CD1c-positive myeloid dendritic cell (primary cell): ENCODE results near the gene CLDN24.
"Not testable (repeated sequence)": the region's sequence is repeated elsewhere in the genome, so short reads cannot be mapped to it uniquely, and the experiment has no call there.

ENCODE experiments used
- DNase-seq: peaks from one replicate; pipeline ENCODE4 v3.0.0-alpha.2; 2016; ENCODE audit errors: extremely low spot score

CLDN24 gene

DNA sequence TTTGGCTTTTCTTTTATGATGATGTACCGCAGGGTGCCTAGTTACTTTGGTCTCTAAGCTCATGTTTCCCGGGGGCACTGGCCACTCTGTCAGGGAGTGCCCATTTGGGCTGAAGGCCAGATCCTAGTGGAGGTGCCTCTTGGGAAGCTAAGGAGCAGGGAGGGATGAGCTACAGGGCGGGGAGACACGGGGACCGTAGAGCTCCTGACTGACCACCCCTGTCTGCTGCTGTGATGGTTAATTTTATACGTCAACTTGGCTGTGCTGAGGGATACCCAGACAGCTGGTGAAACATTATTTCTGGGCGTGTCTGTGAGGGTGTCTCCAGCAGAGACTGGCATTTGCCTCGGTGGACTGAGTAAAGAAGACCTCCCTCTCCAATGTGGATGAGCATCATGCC lies 24.9 kb upstream of the CLDN24 start:
- DNase-seq: no peak

DNA sequence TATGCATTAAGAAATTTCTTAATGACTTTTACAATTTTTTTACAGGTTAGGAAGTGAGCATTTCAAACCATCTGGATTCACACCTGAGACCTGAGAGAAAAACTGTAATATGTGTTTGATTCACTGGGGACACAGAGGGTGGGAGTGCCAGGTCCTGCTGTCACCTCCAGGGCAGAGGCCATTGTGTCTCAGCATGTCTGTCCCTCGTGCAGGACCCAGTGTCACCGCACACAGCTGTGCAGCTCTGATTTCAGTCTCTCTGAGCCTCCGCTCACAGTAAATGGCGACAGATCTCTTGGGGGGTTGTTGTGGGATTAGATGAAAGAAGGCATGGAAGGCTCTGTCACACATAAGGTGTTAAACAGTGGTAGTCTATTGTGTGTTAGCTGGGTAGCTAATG lies 23.0 kb upstream of the CLDN24 start:
- no peak for DNase-seq

DNA sequence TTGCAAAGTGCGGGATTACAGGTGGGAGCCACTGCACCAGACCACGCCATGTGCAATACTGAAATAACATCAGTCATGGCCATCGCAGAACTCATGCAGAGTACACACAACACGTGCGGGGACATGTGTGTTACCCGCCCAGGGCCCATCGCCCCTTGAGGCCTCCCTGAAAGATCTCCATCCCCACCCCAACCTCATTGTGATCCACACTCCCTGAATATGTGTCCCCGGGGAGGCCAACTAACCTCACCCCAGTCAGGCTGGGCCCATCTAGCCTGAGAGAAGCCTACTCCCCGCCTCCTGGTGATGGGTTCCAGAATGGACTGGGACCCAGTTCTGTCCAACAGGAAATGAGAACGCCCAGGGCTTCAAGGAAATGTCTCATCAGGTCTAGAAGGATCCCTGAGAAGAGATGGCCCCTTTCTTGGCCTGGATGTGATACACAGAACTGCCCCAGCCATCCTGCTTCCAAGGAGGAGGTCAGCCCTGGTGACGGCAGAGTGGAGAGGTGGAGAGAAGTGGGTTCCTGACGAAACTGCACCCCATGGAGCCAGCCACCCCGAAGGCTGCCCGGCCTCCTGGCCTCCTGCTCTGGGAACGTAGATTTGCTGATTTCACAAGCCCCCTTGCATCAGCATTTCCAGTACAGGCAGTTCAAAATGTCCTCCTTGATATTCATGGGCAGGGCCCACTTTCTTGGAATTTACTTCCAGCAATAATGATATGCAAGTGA lies 22.5 kb upstream of the CLDN24 start:
- no peak for DNase-seq

DNA sequence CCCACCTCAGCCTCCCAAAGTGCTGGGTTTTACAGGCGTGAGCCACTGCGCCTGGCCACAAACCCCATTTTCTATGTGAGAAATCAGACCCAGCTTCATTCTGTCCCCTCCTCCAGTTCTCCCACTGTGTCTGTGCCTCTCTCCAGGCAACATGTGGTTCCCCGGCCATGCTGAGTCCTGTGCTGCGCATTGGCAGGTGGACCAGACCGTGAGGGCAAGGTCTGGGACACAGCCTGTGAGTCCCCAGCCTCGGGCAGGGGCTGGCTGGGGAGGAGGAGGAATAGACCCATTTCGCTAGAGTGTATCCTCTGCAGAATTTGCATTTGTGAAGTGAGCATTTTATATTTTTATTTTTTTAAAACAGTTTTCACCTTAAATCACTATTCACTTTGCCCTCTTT lies 21.5 kb upstream of the CLDN24 start:
- DNase-seq: no peak

DNA sequence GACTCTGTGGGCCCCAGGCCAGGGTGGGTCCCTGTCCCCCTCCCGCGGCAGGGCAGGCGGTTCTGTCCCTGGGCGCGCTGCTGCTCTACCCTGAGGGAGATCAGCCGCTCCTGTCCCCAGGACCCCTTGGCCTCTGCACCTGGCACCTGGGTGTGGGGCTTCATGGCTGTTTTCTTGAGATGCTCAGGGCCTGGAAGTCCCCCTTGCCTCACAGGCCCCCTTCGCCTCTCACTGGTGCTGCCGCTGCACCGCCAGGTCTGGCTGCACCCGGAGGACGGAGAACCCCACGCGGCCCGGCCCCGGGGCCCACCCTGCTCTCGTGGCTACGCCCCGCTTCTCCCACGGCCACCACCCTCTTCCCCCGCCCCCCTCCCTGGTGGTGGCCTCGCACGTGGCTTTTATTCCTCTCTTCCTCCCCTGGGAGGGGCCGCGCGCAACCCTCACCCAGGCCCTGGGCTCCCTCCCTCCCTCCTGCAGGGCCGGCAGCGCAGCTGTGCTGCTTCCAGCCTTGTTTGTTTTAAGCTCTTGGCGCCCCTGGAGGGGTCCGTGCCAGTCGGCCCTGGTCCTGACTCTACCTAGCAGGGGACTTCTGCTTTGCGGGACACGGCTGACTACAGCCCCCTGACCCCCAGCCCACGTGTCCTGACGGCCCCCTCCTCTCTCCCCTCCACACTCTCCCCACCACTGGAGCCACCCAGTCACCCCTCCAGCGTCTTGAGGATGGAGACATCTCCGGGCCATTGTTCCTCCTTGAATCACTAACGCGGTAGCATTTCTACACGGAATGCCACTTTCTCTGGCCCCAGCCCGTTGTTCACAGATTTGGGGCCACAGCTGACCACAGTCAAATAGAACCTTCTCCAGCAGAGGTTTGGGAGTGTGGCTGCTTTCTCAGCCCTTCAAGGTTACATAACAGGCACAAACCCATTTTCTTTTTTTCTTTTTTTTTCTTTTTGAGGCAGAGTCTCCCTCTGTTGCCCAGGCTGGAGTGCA lies 20.6 kb upstream of the CLDN24 start:
- no peak for DNase-seq

DNA sequence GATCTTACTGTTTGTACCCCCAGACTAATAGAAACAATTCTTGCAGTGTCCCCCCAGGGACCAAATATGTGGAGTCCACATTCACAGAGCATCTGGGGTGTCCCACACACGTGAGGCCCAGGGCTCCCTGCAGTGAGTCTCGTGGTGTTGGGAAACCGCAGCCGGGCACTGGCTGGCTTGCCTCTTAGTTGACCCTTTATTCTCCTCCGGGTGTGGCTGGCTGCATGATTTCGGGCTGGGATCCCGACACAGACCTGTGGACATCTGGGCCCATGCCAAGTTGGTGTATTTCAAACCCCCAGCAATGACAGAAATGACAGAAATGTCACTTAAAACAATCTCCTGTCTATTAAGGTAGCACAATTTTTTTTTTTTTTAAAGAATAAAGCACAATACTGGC lies 15.6 kb upstream of the CLDN24 start:
- DNase-seq: no peak

DNA sequence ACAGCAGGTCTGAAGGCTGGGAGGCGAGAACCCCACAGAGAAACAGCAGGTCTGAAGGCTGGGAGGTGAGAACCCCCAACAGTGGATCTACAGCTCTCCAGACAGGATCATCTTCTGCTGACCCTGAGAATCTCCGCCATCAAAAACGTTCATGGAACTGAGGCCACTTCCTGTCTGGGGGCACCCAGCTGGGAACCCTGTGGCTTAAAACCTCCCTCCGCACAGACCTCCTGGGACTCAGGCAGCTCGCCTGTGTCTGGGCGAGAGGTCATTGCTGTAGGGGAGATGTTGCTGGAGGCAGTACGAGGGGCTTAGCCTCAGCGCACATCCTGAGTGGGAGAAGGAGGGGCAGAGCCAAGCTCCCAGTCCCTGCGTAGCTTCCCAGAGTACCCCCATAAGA lies 15.1 kb upstream of the CLDN24 start:
- no peak for DNase-seq

DNA sequence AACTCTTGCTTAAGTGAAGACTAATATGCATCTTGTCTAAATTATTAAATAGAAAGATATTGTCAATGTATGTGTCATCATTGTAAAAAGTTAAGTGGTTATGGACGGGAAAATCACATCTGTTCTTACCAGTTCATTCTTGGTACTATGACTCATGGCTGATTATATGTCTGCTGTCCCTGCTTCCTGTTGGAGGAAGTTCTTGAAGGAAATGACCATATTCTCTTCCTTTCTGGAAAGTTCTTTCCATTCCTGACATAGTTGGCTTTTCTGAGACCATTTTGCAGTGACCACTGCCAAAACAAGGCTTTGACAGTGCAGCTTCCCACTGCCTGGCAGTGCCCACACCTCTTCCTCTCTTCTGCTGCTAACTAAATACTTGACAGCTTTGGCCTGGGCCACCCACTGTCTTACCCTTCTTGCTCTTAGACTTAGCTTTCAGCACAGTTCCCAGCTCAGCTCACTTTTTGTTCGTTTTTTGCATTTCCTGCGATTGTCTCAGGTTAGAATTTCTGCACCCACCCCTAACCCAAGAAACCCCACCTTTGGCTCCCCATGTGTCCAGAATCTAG lies 13.2 kb upstream of the CLDN24 start:
- peak; percentile 7 for DNase-seq

DNA sequence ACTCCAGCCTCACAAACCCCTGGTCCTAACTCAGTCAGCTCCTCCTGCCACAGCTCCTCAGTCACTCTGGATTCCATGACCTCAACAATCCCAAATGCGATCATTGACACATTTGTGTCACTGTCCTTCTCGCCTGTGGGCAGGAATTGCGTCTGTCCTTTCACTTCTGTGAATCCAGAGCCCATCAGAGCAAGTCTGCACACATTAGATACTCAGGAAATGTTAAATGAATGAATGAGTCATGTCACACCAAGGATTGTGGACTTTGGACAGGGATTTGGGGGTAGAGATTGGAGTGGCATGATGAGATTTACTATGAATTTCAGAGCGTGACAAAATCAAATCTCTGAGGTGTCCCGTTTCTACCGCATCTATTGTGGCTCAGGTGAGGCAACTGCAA lies 11.8 kb upstream of the CLDN24 start:
- no peak for DNase-seq

DNA sequence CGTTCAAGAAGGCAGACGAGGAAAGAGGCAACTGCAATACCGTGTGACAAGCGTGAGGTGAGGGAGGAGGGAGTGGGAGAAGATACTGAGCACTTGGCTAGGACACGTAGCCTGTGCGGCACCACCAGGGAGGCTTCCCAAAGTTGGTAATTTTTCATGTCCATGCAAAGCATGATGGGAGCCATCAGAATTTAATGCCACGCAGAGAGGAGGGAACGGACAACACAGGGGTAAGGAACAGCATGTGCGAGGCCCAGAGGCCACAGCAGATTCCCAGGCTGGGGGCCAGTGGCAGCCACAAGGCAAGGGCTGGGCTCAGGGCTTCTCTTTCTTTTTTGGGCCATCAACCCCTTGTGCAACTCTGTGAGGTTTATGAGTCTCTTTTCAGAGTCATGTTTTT lies 11.0 kb upstream of the CLDN24 start:
- DNase-seq: no peak

DNA sequence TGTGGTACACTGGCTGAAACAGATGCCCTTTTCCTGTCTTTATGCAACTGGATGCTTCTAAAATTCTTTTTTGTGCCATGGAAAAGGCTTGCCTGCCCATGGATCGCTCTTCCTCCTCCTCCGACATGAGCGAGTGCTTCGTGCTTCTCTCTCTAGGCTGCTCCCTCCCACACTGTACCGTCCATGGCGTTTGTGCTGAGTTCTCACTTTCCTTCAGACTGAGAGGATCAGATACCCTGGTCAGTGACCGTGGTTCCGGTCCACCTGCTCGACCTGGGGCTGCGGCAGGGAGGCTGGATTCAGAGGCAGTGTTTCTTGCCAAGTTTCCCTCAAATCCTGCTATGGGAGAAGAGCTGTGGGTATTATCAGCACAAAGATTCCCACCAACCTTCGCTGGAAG lies 10.2 kb upstream of the CLDN24 start:
- DNase-seq: no peak

DNA sequence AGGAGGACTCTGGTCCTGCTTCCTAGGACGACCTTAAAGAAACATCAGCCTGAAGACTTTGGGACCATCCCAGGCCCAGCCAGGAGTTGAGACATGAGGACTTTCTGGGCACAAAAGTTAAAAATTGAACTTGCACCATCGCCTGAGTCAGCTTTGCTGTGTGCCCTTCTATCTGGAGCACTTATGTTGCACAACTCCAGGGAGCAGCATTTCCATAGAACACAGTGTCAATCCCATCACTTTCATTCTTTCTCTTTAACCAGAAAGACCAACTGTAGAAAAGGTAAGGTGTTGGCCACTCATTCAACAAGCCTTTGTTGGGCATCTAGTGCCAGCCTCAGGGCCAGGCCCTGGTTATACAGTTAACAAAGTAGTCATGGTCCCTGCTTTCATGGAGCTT lies 8.6 kb upstream of the CLDN24 start:
- DNase-seq: no peak

DNA sequence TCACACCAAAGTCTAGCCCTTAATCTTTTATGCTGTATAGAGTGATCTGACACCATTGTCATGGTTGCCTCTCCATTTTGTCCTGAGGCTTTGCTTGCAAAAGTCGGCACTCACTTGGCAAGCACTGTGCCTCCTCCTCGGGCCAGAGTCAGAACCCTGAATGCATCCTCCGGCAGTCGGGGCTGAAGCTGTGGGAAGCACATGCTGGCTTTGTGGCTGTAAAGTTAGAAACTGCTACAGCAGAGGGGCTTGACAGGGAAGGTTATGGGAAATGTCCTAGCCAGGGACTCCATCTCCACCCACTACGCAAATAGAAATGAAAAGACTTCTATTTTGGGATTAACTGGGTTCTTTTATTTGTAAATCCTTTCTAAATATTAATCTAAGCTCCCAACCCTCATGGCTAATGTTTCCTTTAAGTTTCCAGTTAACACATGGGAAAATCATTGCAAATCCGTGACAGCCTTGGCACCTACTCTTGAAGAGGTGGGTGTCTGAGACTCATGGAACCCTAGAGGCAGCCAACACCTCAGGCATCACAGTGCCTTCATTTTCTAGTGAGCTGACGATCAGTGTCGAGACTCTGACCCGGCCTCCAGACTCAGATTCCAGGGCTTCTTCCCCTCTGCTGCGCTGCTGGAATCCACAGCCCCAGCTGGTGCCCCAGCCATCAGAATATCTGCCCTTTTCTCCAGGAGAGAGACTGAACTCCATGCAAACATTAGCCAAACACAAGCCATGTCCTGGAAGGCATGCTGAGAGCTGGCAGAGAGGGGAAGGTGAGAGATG lies 7.9 kb upstream of the CLDN24 start:
- DNase-seq: no peak

DNA sequence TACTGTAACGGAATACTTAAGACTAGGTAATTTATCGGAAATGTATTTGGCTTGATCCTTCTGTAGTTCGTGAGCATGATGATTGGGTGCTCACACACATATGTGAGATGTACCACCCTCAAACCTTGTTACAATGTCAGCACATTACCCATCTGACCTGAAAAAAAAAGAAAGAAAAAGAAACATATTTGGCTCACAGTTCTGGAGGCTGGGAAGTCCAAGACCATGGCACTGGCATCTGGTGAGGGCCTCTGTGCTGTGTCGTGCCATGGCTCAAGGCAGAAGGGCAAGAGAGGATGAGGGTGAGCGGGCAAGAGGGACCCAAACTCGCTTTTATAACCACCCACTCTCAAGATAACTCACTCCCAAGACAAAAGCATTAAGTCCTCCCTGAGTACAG lies 7.0 kb upstream of the CLDN24 start:
- DNase-seq: no peak

DNA sequence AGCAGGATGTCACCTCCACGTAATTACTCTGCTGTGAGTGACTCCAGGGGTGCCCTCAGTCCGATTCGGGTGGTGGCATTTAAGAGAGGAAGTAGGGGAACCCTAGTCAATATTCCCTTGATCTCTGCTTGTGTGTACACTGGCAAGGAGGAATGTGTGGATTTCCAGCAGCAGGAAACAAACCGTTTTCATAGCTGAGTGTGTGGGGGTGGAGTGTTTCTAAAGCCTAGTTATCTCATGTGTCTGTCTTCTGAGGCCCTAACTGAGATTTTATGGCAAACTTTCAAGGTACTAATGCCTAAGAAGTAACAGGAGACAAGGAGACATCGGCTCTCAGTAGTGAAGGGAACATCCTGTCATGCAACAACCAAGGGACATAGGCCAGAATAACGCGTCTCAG lies 6.6 kb upstream of the CLDN24 start:
- no peak for DNase-seq

DNA sequence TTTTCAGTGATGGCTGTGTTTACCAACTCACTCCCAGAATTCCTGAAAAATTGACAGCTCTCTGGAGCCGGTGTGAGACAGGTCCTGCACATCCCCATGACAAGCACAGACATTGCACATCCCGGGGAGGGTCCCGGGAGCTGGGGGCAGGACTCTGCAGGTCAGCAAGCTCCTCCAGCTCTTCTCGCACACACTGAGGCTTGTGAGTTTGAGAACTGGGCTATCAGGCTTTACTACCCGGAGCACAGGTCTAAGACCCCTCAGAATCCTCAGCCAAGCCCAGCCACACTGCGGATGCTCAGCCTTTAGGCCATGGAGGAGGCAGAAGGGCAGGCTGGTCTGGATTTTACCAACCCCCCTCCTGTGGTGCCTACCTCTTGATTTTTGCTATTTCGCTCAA lies 5.6 kb upstream of the CLDN24 start:
- DNase-seq: no peak

DNA sequence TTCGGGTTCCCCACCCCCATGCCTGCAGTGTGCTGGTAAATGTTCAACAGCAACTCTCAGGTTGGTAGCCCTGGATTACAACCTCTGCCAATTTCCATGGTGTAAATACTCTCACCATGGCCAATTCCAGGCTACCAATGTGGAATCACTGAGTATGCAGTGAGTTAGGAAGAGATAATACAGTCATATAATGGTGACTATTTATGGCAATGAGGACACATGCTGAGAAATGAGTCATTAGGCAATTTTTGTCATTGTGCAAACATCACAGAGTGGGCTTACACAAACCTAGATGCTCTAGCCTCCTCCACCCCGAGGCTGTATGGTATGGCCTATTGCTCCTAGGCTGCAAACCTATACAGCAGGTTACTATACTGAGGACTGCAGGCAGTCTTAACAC lies 4.6 kb upstream of the CLDN24 start:
- DNase-seq: no peak

DNA sequence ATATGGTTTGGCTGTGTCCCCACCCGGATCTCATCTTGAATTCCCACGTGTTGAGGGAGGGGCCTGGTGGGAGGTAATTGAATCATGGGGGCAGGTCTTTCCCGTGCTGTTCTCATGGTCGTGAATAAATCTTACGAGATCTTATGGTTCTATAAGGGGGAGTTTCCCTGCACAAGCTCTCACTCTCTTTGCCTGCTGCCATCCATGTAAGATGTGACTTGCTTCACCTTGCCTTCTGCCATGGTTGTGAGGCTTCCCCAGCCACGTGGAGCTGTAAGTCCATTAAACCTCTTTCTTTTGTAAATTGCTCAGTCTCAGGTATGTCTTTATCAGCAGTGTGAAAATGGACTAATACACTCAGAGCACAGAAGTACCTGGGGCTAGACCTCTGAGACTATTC lies 4.2 kb upstream of the CLDN24 start:
- not testable (repeated sequence) for DNase-seq

DNA sequence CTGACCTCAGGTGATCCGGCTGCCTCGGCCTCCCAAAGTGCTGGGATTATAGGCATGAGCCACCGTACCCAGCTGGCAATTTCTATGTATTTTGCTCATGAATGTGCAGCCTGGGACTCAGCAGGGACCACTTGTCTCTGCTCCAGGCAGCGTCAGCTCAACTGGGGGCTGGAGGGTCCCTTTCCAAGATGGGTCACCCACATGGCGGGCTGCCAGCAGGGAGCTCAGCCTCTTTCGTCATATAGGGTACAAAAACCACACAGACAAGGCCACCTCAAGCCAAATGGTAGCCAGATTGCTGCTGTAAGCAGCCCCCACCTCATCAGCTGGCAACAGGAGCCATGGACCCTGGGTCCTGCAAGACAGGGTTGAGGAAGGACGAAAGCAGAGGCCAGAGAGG lies 2.4 kb upstream of the CLDN24 start:
- no peak for DNase-seq

DNA sequence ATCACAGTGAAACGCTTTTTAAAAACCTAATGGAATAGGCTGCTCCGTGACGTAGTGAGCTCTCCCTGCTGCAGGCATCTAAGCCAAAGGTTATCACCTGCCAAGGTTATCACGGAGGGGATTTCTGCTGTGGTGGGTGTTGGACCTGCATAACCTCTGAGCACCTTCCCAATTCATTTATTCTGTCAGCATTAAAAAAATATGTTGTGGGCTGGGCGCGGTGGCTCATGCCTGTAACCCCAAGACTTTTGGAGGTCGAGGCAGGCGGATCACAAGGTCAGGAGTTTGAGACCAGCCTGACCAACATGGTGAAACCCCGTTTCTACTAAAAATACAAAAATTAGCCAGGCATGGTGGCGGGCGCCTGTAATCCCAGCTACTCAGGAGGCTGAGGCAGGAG lies 1.8 kb upstream of the CLDN24 start:
- DNase-seq: not testable (repeated sequence)

DNA sequence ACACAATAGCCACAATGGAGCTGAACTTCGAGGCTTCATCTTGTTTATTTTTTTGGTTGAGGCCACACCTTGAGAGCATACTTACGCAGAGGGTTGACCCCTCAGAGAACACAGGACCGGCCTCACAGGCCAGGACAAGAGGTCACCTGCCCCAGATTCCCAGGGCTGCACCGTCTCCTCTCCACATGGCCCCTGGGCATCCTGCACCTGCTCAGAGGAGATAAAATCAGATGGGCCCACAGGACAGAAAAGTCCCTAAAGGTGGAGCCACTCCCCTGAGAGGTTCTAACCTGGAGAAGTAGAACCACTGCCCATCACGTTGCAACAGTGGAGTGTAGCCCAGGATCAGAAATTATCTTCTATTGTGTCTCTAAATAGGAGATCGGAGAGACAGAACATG lies 1.1 kb upstream of the CLDN24 start:
- DNase-seq: no peak

DNA sequence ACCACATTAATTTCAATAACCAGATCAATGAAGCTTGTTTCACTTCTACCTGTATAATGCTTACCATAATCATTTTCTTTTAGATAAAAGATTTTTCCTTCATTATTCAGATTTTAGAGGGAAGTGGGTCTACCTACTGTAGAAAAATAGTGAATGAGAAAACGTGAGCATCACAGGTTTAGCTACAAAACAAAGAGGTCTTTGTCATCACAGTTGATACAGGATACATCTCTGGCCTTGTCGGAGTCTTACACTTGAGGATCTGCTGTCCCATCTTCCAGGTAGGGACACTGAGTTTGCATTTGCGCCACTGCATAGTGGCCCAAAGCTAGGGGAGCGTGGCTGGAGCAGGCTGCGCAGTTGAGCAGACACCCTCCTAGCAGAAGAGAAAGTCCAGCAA lies 710 bp downstream of the CLDN24 start:
- no peak for DNase-seq
